ENCODE data around the gene MSRB1. TPM values are rescaled to one million over a fixed set of nuclear protein-coding genes. Genes with fewer than 3 reads are reported as not detected.
A peak's percentile ranks its signal among the peaks of the same experiment; 100 is the strongest.

Gene MSRB1
- total and polyA plus RNA-seq, 2 of the 13 experiments (the other 11 are each of a cell fraction or from before 2014, with no cell fraction given), result 32.1 to 75.4 TPM

GRCh38 chr16:1940273-1941161 is 2.5 kb downstream of the MSRB1 start (continued):
- peak; percentile 63 for TF ChIP-seq UBTF (CRISPR knock-in tag; IDR thresholded peaks at IDR 0.05)
- TF ChIP-seq ZBTB8A (CRISPR knock-in tag; IDR thresholded peaks at IDR 0.05; ENCODE audit: borderline replicate concordance, low read depth), result no peak
- peak; percentile 2 to 37; a peak in 2 of 4 replicates for TF ChIP-seq HMGXB4 (CRISPR knock-in tag; IDR thresholded peaks at IDR 0.05; ENCODE audit: borderline replicate concordance in 1 of 2, low read depth in 1 of 2)
- TF ChIP-seq HNF1B (CRISPR knock-in tag; IDR thresholded peaks at IDR 0.05), result peak; percentile 78; the same call in 1 of the 2 replicates
- no peak for TF ChIP-seq SMARCC2 (IDR thresholded peaks at IDR 0.05)
- peak; percentile 75 for TF ChIP-seq MAX (IDR thresholded peaks at IDR 0.05)
- no peak; the same call in 1 of the 2 replicates for TF ChIP-seq YEATS2 (CRISPR knock-in tag; IDR thresholded peaks at IDR 0.05; ENCODE audit: borderline replicate concordance)
- peak; percentile 74; the same call in 1 of the 2 replicates for TF ChIP-seq ZNF556 (CRISPR knock-in tag; IDR thresholded peaks at IDR 0.05; ENCODE audit: borderline replicate concordance)
- 0 out of 2 replicates have a peak, but pooled peaks have one; percentile 18 for TF ChIP-seq HES4 (CRISPR knock-in tag; IDR thresholded peaks at IDR 0.05; ENCODE audit: borderline replicate concordance)
- peak; percentile 11 for TF ChIP-seq DBP (CRISPR knock-in tag; IDR thresholded peaks at IDR 0.05; ENCODE audit: not compliant biosample characterization)
- TF ChIP-seq MXD3 (CRISPR knock-in tag; IDR thresholded peaks at IDR 0.05), result 0 out of 2 replicates have a peak, but pooled peaks have one; percentile 11
- TF ChIP-seq TP53 (CRISPR knock-in tag; conservative IDR thresholded peaks at IDR 0.05), result peak; percentile 66; the same call in 1 of the 2 replicates
- 0 out of 2 replicates have a peak, but pooled peaks have one; percentile 9 for TF ChIP-seq ZNF746 (CRISPR knock-in tag; IDR thresholded peaks at IDR 0.05)
- peak; percentile 35 for TF ChIP-seq GABPB1 (CRISPR knock-in tag; IDR thresholded peaks at IDR 0.05)
- TF ChIP-seq ZNF264 (CRISPR knock-in tag; IDR thresholded peaks at IDR 0.05), result peak; percentile 99
- TF ChIP-seq ZNF766 (CRISPR knock-in tag; IDR thresholded peaks at IDR 0.05; ENCODE audit: borderline replicate concordance), result 0 out of 2 replicates have a peak, but pooled peaks have one; percentile 38

Measured in HepG2 (cell line).